HUES6 (cell line): ENCODE measurements around the gene SLC13A3.

ENCODE experiments used
- H3K27ac ChIP-seq: 2 replicates; pipeline ENCODE4 v1.7.0; 2013; ENCODE audit warnings: low read depth, mild to moderate bottlenecking, low read length, inconsistent platforms
- H3K27me3 ChIP-seq: 2 replicates; pipeline ENCODE4 v1.6.1; 2013; ENCODE audit warnings: low read length; ENCODE audit not compliant: control insufficient read depth, insufficient read depth
- H3K36me3 ChIP-seq: 2 replicates; pipeline ENCODE4 v1.6.1; 2013; ENCODE audit warnings: low read length; ENCODE audit not compliant: control insufficient read depth, insufficient read depth
- H3K4me1 ChIP-seq: 2 replicates; pipeline ENCODE4 v1.6.1; 2013; ENCODE audit warnings: low read length; ENCODE audit not compliant: control insufficient read depth, insufficient read depth
- H3K4me3 ChIP-seq: 2 replicates; pipeline ENCODE4 v1.5.1; 2013; ENCODE audit warnings: low read depth, low read length
- H3K9ac ChIP-seq: one replicate; pipeline ENCODE4 v1.6.1; 2013; ENCODE audit warnings: mild to moderate bottlenecking, low read length
- H3K9me3 ChIP-seq: 2 replicates; pipeline ENCODE4 v1.6.1; 2013; ENCODE audit warnings: low read depth, low read length; ENCODE audit not compliant: control insufficient read depth, insufficient read depth

SLC13A3 gene

GRCh38 chr20:46575394-46575793, 75.9 kb downstream of the SLC13A3 start:
- Histone ChIP-seq H3K36me3 (no peaks in the 10 kb centered on the region), H3K4me3 (no peak overlapping the region), H3K4me1 (peaks cover 5% of the 10 kb centered on the region; the same call in 1 of the 2 replicates), H3K27me3 (no peaks in the 10 kb centered on the region), H3K27ac (no peak overlapping the region), H3K9me3 (no peaks in the 10 kb centered on the region), H3K9ac (no peak overlapping the region)

GRCh38 chr20:46573788-46574584, 77.3 kb downstream of the SLC13A3 start:
- Histone ChIP-seq H3K9me3 (no peaks in the 10 kb centered on the region), H3K4me1 (peaks cover 5% of the 10 kb centered on the region; the same call in 1 of the 2 replicates), H3K27me3 (no peaks in the 10 kb centered on the region), H3K4me3 (no peak overlapping the region), H3K9ac (no peak overlapping the region), H3K36me3 (no peaks in the 10 kb centered on the region), H3K27ac (no peak overlapping the region)

GRCh38 chr20:46573234-46573633, 78.0 kb downstream of the SLC13A3 start:
- H3K9ac ChIP-seq = no peak overlapping the region
- H3K4me3 ChIP-seq = no peak overlapping the region
- H3K36me3 ChIP-seq = no peaks in the 10 kb centered on the region
- no peak overlapping the region for H3K27ac ChIP-seq
- H3K27me3 ChIP-seq = no peaks in the 10 kb centered on the region
- no peaks in the 10 kb centered on the region for H3K9me3 ChIP-seq
- peaks cover 5% of the 10 kb centered on the region; the same call in 1 of the 2 replicates for H3K4me1 ChIP-seq

GRCh38 chr20:46572790-46573189, 78.5 kb downstream of the SLC13A3 start:
- Histone ChIP-seq H3K4me1 (peaks cover 5% of the 10 kb centered on the region; the same call in 1 of the 2 replicates), H3K9me3 (no peaks in the 10 kb centered on the region), H3K27me3 (no peaks in the 10 kb centered on the region), H3K4me3 (no peak overlapping the region), H3K9ac (no peak overlapping the region), H3K27ac (no peak overlapping the region), H3K36me3 (no peaks in the 10 kb centered on the region)

- no peak overlapping the region for H3K4me3 ChIP-seq
- no peak overlapping the region for H3K9ac ChIP-seq
- peaks cover 5% of the 10 kb centered on the region; the same call in 1 of the 2 replicates for H3K4me1 ChIP-seq
- no peaks in the 10 kb centered on the region for H3K9me3 ChIP-seq
- no peak overlapping the region for H3K27ac ChIP-seq
- no peaks in the 10 kb centered on the region for H3K27me3 ChIP-seq
- H3K36me3 ChIP-seq = no peaks in the 10 kb centered on the region
These were observed 79.1 kb downstream of the SLC13A3 start for GRCh38 chr20:46572153-46572552.

- Histone ChIP-seq H3K4me3 (no peak overlapping the region), H3K27ac (no peak overlapping the region), H3K36me3 (no peaks in the 10 kb centered on the region), H3K9ac (no peak overlapping the region), H3K4me1 (peaks cover 5% of the 10 kb centered on the region; the same call in 1 of the 2 replicates), H3K9me3 (no peaks in the 10 kb centered on the region), H3K27me3 (no peaks in the 10 kb centered on the region)
These were observed 79.8 kb downstream of the SLC13A3 start for GRCh38 chr20:46571418-46571817.

GRCh38 chr20:46570956-46571355, 80.3 kb downstream of the SLC13A3 start:
- Histone ChIP-seq H3K4me1 (no peaks in the 10 kb centered on the region; the same call in 1 of the 2 replicates), H3K9me3 (no peaks in the 10 kb centered on the region), H3K4me3 (no peak overlapping the region), H3K36me3 (no peaks in the 10 kb centered on the region), H3K27ac (no peak overlapping the region), H3K27me3 (no peaks in the 10 kb centered on the region), H3K9ac (no peak overlapping the region)

- Histone ChIP-seq H3K9me3 (no peaks in the 10 kb centered on the region), H3K4me1 (no peaks in the 10 kb centered on the region), H3K4me3 (no peak overlapping the region), H3K27me3 (no peaks in the 10 kb centered on the region), H3K9ac (no peak overlapping the region), H3K27ac (no peak overlapping the region), H3K36me3 (no peaks in the 10 kb centered on the region)
These were observed 81.3 kb downstream of the SLC13A3 start for GRCh38 chr20:46569961-46570360.

- Histone ChIP-seq H3K9ac (no peak overlapping the region), H3K27me3 (no peaks in the 10 kb centered on the region), H3K27ac (no peak overlapping the region), H3K4me1 (0 out of 2 replicates have a peak, but pooled peaks cover under 1% of the 10 kb centered on the region), H3K36me3 (no peaks in the 10 kb centered on the region), H3K4me3 (no peak overlapping the region), H3K9me3 (no peaks in the 10 kb centered on the region)
These were observed 82.6 kb downstream of the SLC13A3 start for GRCh38 chr20:46568570-46569129.

- no peak overlapping the region for H3K27ac ChIP-seq
- H3K9me3 ChIP-seq = no peaks in the 10 kb centered on the region
- peaks cover 16% of the 10 kb centered on the region for H3K4me1 ChIP-seq
- no peaks in the 10 kb centered on the region for H3K27me3 ChIP-seq
- H3K9ac ChIP-seq = no peak overlapping the region
- no peak overlapping the region for H3K4me3 ChIP-seq
- H3K36me3 ChIP-seq = no peaks in the 10 kb centered on the region
These were observed 85.1 kb downstream of the SLC13A3 start for GRCh38 chr20:46566125-46566524.

- Histone ChIP-seq H3K27me3 (no peaks in the 10 kb centered on the region), H3K4me1 (peaks cover 16% of the 10 kb centered on the region), H3K9ac (no peak overlapping the region), H3K4me3 (no peak overlapping the region), H3K27ac (no peak overlapping the region), H3K9me3 (no peaks in the 10 kb centered on the region), H3K36me3 (no peaks in the 10 kb centered on the region)
These were observed 86.9 kb downstream of the SLC13A3 start for GRCh38 chr20:46564241-46564957.
